Stimulated activated CD4-positive, alpha-beta T cell treated with anti-CD3 and anti-CD28 coated beads, Interleukin-2, amount 100 ng/mL, for 24 hours (primary cell): ENCODE measurements around the gene MRPL38.
A peak's percentile ranks its signal among the peaks of the same experiment; 100 is the strongest.
"Not testable (repeated sequence)": the region's sequence is repeated elsewhere in the genome, so short reads cannot be mapped to it uniquely, and the experiment has no call there.

Experiments
- DNase-seq, 2 donors: peaks; one replicate each; pipeline ENCODE4 v3.0.0-alpha.2; 2020

MRPL38 gene

GRCh38 chr17:75895370-75896155 lies 9.1 kb downstream of the MRPL38 start:
- DNase-seq = peak in 1 of 2 donors; percentile 30

GRCh38 chr17:75894049-75894733 lies 10.5 kb downstream of the MRPL38 start:
- DNase-seq = no peak

- no peak for DNase-seq
Measured at GRCh38 chr17:75893305-75894048, 11.2 kb downstream of the MRPL38 start.

GRCh38 chr17:75892556-75893224 lies 12.0 kb downstream of the MRPL38 start:
- no peak for DNase-seq

- DNase-seq = no peak
Measured at GRCh38 chr17:75891605-75892555, 12.8 kb downstream of the MRPL38 start.

- DNase-seq = no peak
Measured at GRCh38 chr17:75891022-75891604, 13.6 kb downstream of the MRPL38 start.

- no peak for DNase-seq
Measured at GRCh38 chr17:75889454-75889853, 15.2 kb downstream of the MRPL38 start.

- no peak for DNase-seq
Measured at GRCh38 chr17:75888484-75888883, 16.2 kb downstream of the MRPL38 start.

GRCh38 chr17:75885860-75886259 lies 18.8 kb downstream of the MRPL38 start:
- not testable (repeated sequence) for DNase-seq

GRCh38 chr17:75885431-75885830 lies 19.3 kb downstream of the MRPL38 start:
- DNase-seq = no peak

GRCh38 chr17:75881678-75882454 lies 22.8 kb downstream of the MRPL38 start:
- DNase-seq = no peak

- DNase-seq = no peak
Measured at GRCh38 chr17:75880266-75880665, 24.4 kb downstream of the MRPL38 start.

GRCh38 chr17:75878174-75878998 lies 26.3 kb downstream of the MRPL38 start, which contains the start of gene TRIM47:
Gene TRIM47, minus strand, starts transcription at chr17:75878581. Its CDS starts 33 bp downstream, at chr17:75878548.
- DNase-seq = peak in 1 of 2 donors; percentile 42

- peak; percentile 69 to 76 for DNase-seq
Measured at GRCh38 chr17:75877752-75878173, 26.9 kb downstream of the MRPL38 start.

- peak; percentile 49 to 61 for DNase-seq
Measured at GRCh38 chr17:75876938-75877751, 27.5 kb downstream of the MRPL38 start.

- DNase-seq = peak; percentile 62 to 75
Measured at GRCh38 chr17:75876190-75876937, 28.3 kb downstream of the MRPL38 start.

GRCh38 chr17:75875940-75876189 lies 28.8 kb downstream of the MRPL38 start:
- DNase-seq = no peak
